Thyroid gland (tissue), 4 donors: ENCODE measurements around the gene OBSCN.

Experiments used
- POLR2A ChIP-seq, 2 donors: fragments of 450-650 bp; IDR thresholded peaks; one replicate each; pipeline ENCODE4 v1.6.1; 2017; ENCODE audit warnings: antibody characterized with exemption in 2 of 2, mild to moderate bottlenecking in 2 of 2, moderate library complexity in 1 of 2
- TF ChIP-seq, protein P1 (sequence below), 6 experiments: fragments of 200-600 bp in 3 of 6; fragments of 450-650 bp in 3 of 6; sonication (generic) in 3 of 6; IDR thresholded peaks; one replicate each; pipeline ENCODE4 v1.5.1; 2016 to 2019; ENCODE audit warnings: antibody characterized with exemption in 6 of 6, mild to moderate bottlenecking in 2 of 6, inconsistent platforms in 1 of 6, moderate library complexity in 1 of 6

DNA sequence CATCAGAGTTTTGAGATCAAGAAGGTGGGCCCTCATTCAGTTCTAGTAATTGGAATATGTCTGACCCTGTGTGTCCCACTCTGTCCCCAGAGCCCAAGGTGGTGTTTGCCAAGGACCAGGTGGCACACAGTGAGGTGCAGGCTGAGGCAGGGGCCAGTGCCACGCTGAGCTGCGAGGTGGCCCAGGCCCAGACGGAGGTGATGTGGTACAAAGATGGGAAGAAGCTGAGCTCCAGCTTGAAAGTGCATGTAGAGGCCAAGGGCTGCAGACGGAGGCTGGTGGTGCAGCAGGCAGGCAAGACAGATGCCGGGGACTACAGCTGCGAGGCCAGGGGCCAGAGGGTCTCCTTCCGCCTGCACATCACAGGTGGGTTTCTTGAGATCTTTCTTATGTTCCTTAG, 35.2 kb downstream of the OBSCN start:
- TF ChIP-seq, protein P1, sequence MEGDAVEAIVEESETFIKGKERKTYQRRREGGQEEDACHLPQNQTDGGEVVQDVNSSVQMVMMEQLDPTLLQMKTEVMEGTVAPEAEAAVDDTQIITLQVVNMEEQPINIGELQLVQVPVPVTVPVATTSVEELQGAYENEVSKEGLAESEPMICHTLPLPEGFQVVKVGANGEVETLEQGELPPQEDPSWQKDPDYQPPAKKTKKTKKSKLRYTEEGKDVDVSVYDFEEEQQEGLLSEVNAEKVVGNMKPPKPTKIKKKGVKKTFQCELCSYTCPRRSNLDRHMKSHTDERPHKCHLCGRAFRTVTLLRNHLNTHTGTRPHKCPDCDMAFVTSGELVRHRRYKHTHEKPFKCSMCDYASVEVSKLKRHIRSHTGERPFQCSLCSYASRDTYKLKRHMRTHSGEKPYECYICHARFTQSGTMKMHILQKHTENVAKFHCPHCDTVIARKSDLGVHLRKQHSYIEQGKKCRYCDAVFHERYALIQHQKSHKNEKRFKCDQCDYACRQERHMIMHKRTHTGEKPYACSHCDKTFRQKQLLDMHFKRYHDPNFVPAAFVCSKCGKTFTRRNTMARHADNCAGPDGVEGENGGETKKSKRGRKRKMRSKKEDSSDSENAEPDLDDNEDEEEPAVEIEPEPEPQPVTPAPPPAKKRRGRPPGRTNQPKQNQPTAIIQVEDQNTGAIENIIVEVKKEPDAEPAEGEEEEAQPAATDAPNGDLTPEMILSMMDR (IDR thresholded peaks at IDR 0.05): no peak
- no peak for TF ChIP-seq POLR2A (IDR thresholded peaks at IDR 0.05)
